Urothelium cell line (cell line): Measurements from ENCODE around the gene OR52M1.
A peak's percentile ranks its signal among the peaks of the same experiment; 100 is the strongest.
"Not testable (repeated sequence)": the region's sequence is repeated elsewhere in the genome, so short reads cannot be mapped to it uniquely, and the experiment has no call there.

Experiments
- DNase-seq: peaks from one replicate; pipeline ENCODE4 v3.0.0; 2011; ENCODE audit warnings: low spot score, mixed read lengths
- FAIRE-seq: peaks from 2 replicates; lab custom pipeline; 2011; peaks lifted over from hg19 to GRCh38; lab: Jason Lieb, UNC

OR52M1 gene, protein sequence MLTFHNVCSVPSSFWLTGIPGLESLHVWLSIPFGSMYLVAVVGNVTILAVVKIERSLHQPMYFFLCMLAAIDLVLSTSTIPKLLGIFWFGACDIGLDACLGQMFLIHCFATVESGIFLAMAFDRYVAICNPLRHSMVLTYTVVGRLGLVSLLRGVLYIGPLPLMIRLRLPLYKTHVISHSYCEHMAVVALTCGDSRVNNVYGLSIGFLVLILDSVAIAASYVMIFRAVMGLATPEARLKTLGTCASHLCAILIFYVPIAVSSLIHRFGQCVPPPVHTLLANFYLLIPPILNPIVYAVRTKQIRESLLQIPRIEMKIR

DNA sequence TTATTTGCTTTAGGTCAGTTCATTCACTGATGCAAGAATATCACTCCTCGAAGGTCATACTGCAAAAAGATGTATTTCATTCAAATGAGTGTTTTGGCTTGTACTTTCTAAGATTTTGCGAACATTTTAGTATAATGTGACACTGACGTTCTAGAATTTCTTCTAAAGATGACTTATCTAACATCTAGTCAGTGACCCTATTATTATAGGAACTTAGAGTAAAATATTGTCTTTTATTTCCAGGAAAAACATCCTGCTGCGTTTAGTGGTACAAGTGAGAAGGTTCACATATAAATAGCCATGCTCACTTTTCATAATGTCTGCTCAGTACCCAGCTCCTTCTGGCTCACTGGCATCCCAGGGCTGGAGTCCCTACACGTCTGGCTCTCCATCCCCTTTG, at the start of gene OR52M1:
Gene OR52M1, plus strand, starts transcription at position 301 of the 400 bp plus-strand sequence. Its CDS starts 0 bp downstream, at position 301.
- DNase-seq (no peak), FAIRE-seq (no peak)

DNA sequence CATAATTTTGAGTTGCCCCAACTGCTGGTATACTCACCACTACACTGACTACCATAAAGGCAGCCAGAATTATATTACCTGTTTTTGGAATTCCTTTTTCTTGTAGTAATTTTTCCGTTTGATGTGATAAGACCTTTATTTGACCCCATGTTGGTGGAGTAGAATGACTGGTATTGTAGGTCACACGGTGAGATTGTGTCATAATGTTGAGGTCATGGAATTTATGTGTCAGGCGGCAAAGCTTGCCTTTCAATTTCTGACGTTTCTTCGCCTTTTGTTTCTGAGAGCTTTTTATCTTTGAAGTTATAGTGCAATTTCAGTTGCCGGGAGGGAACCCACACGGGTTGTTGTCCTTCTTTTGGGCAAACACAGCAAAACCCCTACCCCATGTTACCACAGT, 49.5 kb upstream of the OR52M1 start:
- DNase-seq (no peak), FAIRE-seq (no peak)

DNA sequence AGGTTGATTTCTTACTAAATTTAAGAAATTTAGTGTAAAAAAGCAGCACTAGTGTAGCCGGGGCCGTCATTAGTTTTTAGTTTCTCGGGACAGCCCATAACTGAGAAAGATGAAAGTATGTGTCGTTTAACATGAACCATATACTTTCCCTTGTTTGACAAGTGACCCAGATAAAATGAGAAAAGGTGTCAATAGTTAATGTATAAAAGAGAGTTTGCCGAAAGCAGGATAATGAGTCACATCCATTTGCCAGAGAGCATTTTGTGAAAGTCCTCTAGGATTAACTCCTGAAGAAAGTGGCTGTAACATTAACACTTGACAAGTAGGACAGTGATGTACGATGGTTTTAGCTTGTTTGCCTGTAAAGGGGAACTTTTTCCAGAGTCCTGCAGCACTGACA, 49.0 kb upstream of the OR52M1 start:
- FAIRE-seq (no peak), DNase-seq (no peak)

DNA sequence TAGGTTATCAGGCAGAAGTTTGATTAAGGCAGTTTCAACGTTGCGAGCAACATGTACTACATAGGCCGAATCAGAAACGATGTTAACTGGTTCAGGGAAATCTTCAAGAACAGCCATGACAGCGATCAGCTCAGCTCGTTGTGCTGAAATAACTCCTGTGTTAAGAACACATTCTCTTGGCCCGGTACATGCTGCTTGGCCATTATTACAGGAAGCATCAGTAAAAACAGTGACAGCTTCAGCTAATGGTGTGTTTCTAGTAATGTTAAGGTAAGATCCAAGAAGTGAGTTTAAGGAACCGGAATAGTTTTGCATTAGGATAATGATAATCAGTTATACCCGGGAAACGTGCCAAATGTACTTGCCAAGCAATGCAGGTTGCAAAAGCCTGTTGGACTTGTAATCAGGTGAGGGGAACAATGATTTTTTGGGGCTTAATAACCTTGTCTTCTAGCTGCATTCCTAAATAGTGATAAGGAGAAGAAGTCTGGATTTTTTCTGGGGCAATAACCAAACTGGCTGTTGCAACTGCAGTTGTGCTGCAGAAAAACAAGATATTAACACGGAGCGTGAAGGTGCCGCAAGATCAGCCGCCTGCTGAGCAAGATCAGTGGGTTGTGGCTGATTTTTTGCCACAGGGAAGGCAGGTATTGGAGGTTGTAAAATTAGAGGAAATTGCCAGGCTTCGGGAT, 48.3 kb upstream of the OR52M1 start:
- FAIRE-seq (no peak), DNase-seq (no peak)

DNA sequence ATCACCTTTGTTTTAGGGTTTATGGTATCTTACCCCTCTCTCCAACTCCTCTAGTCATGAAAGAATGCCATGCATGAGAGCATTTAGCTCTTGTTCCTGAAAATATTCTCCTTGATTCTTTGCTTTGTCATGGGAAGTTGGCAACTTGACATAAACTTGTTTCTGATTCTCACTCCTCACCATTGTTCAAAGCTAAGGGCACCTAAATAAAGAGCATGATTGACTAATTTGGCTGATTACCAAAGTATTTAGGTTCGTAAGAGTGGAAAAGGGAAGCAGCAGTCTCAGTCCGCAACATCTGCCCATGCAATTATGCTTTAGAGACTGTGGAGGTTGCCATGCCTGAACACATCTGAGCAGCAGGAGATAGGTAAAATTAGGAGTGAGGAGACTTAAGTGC, 36.1 kb upstream of the OR52M1 start:
- DNase-seq (no peak), FAIRE-seq (no peak)

DNA sequence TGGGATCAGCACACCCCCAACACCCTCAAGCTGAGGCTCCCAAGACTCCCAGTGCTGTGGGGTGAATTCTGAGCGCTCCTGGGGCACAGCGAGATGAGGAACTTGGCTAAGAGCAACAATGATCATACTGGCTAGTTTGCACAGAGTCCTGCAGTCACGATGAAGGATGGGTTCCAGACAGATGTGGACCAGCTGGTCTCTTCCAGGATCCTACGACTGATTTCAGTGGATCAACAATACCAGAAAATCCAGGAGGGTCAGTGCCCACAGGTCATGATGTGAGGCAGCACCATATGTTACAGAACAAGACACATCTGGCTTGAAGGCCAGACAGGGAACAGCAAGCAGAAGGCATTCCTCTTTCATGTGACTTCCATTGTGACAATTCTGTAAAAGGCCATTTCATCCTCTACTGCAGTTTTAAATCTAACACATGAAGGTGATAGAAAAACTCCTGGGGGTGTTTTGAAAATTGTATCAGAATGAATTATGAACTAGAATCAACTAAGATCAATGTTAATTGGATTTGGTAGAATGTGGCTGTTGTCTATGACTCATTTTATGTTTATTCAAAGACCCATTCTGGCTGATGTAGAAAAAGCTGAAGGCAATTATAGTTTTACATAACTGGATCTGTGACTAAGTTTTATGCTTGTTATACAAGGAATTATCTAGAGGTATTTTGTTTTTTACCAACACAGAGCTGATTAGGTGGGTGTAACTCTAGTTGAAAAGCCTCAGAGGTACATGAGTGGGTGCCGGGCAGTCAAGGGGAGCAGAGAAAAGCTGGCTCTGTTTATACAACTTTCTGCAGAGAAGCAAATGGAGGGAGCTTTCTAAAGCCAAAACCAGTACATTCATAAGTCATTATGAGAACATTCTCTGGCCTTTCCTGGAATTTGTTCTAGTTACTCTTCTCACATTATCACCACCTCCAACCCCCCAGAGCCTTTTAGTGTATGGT, 33.4 kb upstream of the OR52M1 start:
- FAIRE-seq (no peak), DNase-seq (no peak)

DNA sequence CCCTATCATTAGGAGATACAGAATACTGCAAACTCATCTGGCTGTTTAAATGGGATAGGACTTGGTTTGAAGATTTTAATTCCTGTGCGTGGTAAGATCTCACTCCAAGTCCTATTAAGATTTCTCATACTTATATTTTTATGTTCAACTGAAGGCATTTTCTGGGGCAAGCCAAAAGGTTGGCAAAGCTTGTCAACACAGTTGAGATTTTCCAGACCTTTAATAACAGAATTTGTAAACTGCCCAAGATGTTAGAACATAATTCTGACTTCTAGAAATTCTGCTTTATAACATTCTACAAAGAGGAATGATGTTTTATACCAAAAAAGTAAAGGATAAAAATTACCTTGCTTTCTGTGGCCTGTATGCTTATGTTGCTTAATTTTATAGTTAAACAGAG, 30.8 kb upstream of the OR52M1 start:
- no peak for FAIRE-seq
- no peak for DNase-seq

DNA sequence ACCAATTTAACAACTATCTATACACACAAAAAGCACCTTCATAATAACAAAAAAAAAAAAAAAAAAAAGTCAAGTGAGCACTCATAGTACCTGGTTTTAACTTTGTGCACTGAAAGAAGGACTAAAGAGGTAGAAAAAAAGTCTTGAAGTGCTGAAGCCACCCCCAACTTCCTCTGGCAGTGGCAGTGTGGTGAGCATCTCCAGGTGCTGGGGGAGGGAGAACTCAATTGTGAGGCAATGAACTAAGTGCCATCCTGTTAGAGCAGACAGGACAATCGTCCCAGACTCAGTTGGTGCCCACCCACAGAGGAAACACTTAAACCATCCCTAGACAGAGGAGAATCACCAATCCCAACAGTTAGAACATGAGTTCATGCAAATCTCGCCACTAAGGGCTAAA, 22.7 kb upstream of the OR52M1 start:
- DNase-seq (no peak), FAIRE-seq (no peak)

DNA sequence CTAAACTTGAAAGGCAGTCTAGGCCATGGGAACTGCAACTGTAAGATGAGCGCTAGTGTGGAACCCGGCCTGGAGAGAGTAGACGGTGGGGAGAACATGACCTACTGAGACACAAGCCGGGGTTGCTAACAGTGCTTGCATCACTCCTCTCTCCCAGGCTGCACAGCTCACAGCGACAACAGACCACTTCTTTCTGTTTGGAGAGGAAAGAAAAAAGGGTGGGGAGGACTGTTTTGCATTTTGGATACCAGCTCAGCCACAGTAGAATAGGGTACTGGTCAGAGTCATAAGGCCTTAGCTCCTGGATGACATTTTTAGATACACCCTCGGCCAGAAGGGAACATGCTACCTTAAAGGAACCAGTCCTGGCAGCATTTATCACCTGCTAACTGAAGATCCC, 22.2 kb upstream of the OR52M1 start:
- DNase-seq: no peak
- FAIRE-seq: no peak

DNA sequence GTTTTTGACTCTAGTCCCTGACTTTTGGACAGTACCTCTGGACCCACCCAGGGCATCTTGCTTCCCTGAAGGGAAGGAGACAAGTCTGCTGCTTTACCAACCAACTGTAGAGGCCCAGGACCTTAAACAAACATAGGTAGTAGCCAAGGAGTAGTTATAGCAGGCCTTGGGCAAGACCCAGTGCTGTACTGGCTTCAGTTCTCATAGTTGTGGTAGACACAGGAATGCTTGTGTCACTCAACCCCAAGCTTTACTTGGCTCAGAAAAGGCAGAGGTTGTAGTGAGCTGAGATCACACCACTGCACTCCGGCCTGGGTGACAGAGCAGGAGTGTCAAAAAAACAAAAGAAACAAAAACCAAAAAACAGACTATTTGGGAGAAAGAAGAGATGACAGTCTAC, 21.3 kb upstream of the OR52M1 start:
- no peak for FAIRE-seq
- no peak for DNase-seq

DNA sequence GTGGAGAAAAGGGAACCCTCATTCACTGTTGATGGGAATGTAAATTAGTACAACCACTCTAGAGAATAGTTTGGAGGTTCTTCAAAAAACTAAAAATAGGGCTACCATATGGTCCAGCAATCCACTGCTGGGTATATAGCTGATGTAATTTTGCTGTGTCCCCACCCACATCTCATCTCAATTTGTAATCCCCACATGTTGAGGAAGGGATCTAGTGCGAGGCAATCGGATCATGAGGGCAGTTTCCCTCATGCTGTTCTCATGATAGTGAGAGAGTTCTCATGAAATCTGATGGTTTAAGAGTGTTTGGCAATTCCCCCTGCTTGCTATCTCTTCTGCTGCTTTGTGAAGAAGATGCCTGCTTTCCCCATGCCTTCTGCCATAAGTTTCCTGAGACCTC, 17.1 kb upstream of the OR52M1 start:
- DNase-seq (no peak), FAIRE-seq (no peak)

DNA sequence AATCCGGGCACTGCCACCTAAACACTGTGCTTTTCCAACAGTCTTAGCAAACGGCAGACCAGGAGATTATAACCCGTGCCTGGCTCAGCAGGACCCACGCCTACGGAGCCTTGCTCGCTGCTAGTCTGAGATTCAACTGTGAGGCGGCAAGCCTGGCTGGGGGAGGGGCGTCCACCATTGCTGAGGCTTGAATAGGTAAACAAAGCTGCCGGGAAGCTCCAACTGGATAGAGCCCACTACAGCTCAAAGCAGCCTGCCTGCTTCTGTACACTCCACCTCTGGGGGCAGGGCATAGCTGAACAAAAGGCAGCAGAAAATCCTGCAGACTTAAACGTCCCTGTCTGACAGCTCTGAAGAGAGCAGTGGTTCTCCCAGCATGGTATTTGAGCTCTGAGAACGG, 13.3 kb upstream of the OR52M1 start:
- not testable (repeated sequence) for DNase-seq

DNA sequence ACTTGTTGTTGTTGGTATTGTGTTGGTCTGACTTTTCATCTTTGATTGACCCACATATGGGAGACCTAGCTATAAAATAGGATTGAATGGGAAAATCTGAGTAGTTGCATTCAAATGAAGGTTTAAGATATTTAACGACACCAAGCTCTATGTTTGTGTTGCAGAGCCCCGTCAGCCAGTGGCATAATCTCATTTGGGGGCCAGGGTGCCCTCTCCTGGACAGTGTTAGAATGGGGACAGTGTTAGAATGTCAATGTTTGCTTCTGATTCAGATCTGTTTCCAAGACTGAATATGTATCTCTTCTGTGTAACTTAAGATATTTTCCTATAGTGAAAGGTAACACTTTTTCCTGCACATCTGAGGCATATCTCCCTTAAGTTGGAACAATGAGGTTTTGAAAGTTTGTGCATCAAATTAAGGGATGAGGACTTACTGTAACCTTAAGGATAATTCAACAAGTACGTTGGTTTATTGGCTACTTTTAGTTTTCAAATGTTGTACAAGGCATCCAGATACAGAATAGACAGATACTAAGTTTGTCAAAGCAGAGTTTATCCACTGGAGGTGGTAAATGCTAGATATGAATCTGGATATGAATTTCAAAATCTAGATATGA, 5.3 kb upstream of the OR52M1 start:
- FAIRE-seq (no peak), DNase-seq (peak; percentile 59)

More for the DNA sequence above, 13.3 kb upstream of the OR52M1 start:
- FAIRE-seq: not testable (repeated sequence)

DNA sequence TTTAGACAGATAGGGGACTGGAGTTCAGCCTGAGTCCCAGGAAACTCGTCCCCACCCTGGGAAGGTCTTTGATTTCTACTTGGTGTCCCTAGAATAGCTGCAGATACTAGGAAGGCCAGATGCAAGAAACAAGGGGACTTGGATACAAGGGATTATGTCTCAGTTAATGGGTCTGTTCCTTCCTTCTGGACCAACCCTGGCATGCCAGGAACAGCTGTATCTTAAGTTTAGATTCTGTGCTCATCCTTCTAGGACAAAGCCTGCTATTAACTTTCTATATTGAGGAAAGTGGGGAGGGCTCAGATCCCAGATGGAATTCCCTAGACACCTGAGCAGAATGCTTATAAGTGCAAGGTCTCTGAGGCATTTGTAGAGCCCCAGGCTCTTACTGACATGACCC, 3.9 kb upstream of the OR52M1 start:
- FAIRE-seq: no peak

DNA sequence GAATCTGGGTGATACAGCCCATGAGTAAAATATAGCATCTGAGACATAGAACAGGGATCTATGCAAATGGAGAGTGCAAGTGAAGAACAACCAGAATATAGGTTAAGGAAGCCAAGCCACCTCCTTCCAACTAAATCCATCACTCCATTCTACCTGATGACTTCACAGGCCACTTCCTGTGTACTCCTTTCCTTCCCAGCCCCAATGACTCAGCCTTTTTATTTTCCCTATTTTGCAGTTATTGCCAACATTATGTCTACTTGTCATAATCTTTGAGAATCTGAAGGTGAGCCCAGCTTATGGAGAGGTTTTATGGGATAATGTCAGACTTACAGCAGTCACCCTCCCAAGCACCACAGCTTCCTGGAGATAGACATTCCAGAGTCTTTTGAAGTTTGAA, 1.4 kb upstream of the OR52M1 start:
- peak; percentile 30 for DNase-seq
- no peak for FAIRE-seq

More for the DNA sequence above, 3.9 kb upstream of the OR52M1 start:
- DNase-seq: no peak

DNA sequence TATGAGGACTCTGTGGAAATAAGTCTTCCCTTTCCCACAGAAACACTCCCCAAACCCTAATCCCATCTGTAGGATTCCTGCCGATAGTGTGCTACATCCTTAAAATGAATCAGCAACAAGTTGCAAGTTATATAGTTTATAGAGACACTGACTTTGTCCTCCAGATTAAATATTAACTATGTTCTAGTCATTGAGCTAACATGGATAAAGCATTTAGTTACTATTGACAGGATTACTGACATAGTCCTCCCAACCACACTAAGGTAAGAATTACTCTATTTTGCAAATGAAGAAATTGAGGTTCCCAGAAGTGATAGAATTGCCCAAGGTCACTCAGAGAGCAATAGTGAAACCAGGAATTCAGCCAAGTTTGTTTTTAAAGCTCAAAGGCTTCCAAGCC, 1.9 kb downstream of the OR52M1 start:
- no peak for DNase-seq

DNA sequence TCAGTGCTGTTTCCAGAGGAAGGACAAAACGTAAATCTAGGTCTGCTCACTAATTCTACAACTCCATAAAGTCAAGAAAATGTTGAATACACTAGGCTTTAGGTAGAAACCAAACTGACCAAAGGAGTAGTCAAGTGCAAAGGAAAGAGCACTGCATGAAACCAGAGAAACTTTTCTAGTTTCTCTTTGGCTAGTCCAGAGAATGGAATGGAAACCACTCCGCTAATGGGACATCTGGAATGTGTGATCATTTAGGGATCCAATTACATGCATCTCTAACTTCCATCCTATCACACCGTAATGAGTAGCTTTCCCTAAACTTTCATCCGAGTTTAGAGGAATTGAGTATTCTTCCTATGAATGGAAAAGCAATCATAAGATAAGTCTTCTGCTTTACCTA, 2.4 kb downstream of the OR52M1 start:
- FAIRE-seq: no peak
- DNase-seq: no peak

More for the DNA sequence above, 1.9 kb downstream of the OR52M1 start:
- FAIRE-seq: no peak

DNA sequence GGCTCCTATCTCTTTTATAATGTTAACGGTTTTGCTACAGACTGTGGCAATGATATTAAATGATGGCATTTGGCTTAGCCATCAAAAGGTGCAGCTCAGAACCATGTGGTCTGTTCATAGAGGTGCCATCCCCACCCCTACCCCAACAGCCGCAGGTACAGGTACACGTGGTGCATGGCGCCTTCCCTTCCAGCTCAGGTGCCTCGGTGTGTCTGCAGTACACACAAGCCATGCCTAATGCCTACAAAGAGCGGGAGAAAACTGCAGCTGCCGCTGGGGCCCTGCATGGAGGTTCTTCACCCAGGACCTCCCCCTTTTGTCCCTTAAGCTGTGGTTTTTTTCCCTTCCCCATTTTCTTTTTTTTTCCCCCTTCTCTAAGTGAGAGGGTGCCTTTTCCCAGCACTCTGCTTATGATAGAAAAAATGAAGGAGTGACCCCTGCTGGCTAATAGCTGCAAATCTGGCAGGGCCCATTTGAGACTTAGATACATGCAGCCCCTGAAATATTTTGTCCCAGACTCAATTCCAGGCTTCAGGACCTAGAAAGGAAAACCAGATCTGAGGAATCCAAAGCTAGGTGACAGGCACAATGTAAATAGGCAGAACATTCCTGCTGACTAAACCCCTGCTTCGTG, 6.5 kb downstream of the OR52M1 start:
- no peak for DNase-seq
- no peak for FAIRE-seq

DNA sequence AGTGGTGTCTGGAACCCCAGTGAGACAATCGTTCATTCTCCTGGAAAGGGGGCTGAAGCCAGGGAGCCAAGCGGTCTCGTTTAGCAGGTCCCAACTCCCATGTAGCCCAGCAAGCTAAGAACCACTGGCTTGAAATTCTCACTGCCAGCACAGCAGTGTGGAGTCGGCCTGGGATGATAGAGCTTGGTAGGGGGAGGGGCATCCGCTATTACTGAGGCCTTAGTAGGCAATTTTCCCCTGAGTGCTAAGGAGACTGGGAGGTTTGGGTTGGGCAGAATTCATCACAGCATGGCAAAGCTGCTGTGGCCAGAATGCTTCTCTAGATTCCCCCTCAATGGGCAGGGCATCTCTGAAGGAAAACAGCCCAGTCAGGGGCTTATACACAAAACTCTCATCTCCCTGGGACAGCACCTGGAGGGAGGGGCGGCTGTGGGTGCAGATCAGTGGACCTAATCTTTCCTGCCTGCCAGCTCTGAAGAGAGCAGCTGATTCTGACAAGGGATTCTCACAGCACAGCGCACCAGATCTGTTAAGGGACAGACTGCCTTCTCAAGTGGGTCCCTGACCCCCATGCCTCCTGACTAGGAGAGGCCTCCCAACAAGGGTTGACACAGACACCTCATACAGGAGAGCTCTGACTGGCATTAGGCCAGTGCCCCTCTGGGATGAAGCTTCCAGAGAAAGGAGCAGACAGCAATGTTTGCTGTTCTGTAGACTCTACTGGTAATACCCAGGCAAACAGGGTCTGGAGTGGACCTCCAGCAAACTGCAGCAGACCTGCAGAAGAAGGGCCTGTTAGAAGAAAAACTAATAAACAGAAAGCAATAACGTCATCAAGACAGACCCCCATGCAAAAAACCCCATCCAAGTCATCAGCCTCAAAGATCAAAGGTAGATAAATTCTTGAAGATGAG, 14.8 kb downstream of the OR52M1 start:
- FAIRE-seq (no peak), DNase-seq (no peak)
